SW 1271 (cell line): Measurements from ENCODE around the gene PNKP.
A peak's percentile ranks its signal among the peaks of the same experiment; 100 is the strongest.

Source experiments
- DNase-seq, 2 experiments: peaks; one replicate each; lab custom pipeline; 2025; lab: John Stamatoyannopoulos, UW

PNKP gene

GRCh38 chr19:49866933-49867782 lies at the start of gene PNKP:
PNKP (minus strand) TSS chr19:49867576; CDS start chr19:49867204, 372 bp downstream.
- peak; percentile 87 for DNase-seq

- no peak for DNase-seq
Measured at GRCh38 chr19:49915271-49915670, 47.9 kb upstream of the PNKP start.

GRCh38 chr19:49913720-49914119 lies 46.3 kb upstream of the PNKP start:
- no peak for DNase-seq

- no peak for DNase-seq
Measured at GRCh38 chr19:49912965-49913685, 45.7 kb upstream of the PNKP start.

GRCh38 chr19:49911381-49912145 lies 44.2 kb upstream of the PNKP start:
- DNase-seq, result no peak

GRCh38 chr19:49910179-49910578 lies 42.8 kb upstream of the PNKP start:
- DNase-seq, result no peak

- no peak for DNase-seq
Measured at GRCh38 chr19:49908480-49909420, 41.4 kb upstream of the PNKP start.

GRCh38 chr19:49907745-49908446 lies 40.5 kb upstream of the PNKP start:
- DNase-seq, result no peak

- DNase-seq, result no peak
Measured at GRCh38 chr19:49906879-49907564, 39.6 kb upstream of the PNKP start.

- no peak for DNase-seq
Measured at GRCh38 chr19:49904136-49904535, 36.8 kb upstream of the PNKP start.

- no peak for DNase-seq
Measured at GRCh38 chr19:49896863-49897621, 29.7 kb upstream of the PNKP start, which contains the start of gene IL4I1. IL4I1 (minus strand) TSS chr19:49896887; CDS start chr19:49896160, 727 bp downstream.

- DNase-seq, result no peak
Measured at GRCh38 chr19:49895566-49896297, 28.4 kb upstream of the PNKP start.

- no peak for DNase-seq
Measured at GRCh38 chr19:49894879-49895565, 27.6 kb upstream of the PNKP start.

GRCh38 chr19:49894011-49894664 lies 26.8 kb upstream of the PNKP start:
- DNase-seq, result no peak

GRCh38 chr19:49892716-49893115 lies 25.3 kb upstream of the PNKP start:
- no peak for DNase-seq

- DNase-seq, result no peak
Measured at GRCh38 chr19:49891393-49891792, 24.0 kb upstream of the PNKP start.
